Activated T-cell treated with anti-CD3 and anti-CD28 coated beads for 48 hours (primary cell): ENCODE results near the gene DDX47.
A peak's percentile ranks its signal among the peaks of the same experiment; 100 is the strongest.

Experiments
- DNase-seq: peaks from one replicate; pipeline ENCODE4 v3.0.0-alpha.2; 2020; ENCODE audit warnings: low read depth

Gene DDX47

GRCh38 chr12:12813120-12814101, at the start of gene DDX47:
TSS of gene DDX47 (plus strand) at chr12:12813346. CDS start at chr12:12813368, 22 bp downstream.
- DNase-seq: peak; percentile 97

- DNase-seq: no peak
Measured at GRCh38 chr12:12764824-12765223, 48.3 kb upstream of the DDX47 start.

GRCh38 chr12:12770262-12770661, 42.9 kb upstream of the DDX47 start:
- DNase-seq: no peak

- DNase-seq: no peak
Measured at GRCh38 chr12:12774791-12775190, 38.4 kb upstream of the DDX47 start.

GRCh38 chr12:12776261-12776660, 36.9 kb upstream of the DDX47 start:
- DNase-seq: no peak

GRCh38 chr12:12777092-12777491, 36.1 kb upstream of the DDX47 start:
- no peak for DNase-seq

GRCh38 chr12:12779007-12779406, 34.1 kb upstream of the DDX47 start:
- no peak for DNase-seq

- no peak for DNase-seq
Measured at GRCh38 chr12:12779529-12779928, 33.6 kb upstream of the DDX47 start.

GRCh38 chr12:12784116-12784515, 29.0 kb upstream of the DDX47 start:
- no peak for DNase-seq

GRCh38 chr12:12784911-12785814, 28.0 kb upstream of the DDX47 start, which contains the start of gene APOLD1:
TSS of gene APOLD1 (plus strand) at chr12:12785659. CDS start at chr12:12785692, 33 bp downstream.
- no peak for DNase-seq

GRCh38 chr12:12786351-12786705, 26.8 kb upstream of the DDX47 start:
- no peak for DNase-seq

GRCh38 chr12:12786706-12787601, 26.2 kb upstream of the DDX47 start:
- DNase-seq: peak; percentile 75

GRCh38 chr12:12788131-12788530, 25.0 kb upstream of the DDX47 start:
- DNase-seq: no peak

- DNase-seq: peak; percentile 44
Measured at GRCh38 chr12:12788675-12789368, 24.3 kb upstream of the DDX47 start.

- DNase-seq: no peak
Measured at GRCh38 chr12:12790956-12791355, 22.2 kb upstream of the DDX47 start.

GRCh38 chr12:12791756-12792369, 21.3 kb upstream of the DDX47 start:
- no peak for DNase-seq

GRCh38 chr12:12792421-12792820, 20.7 kb upstream of the DDX47 start:
- no peak for DNase-seq

GRCh38 chr12:12794686-12795085, 18.5 kb upstream of the DDX47 start:
- DNase-seq: no peak

- DNase-seq: no peak
Measured at GRCh38 chr12:12796171-12796570, 17.0 kb upstream of the DDX47 start.
